GM10248 (cell line): ENCODE data around the gene OR4F17.
"Not testable (repeated sequence)": the region's sequence is repeated elsewhere in the genome, so short reads cannot be mapped to it uniquely, and the experiment has no call there.

Source experiments
- CTCF ChIA-PET: fragments of 300-600 bp; sonication (Branson Sonifier 250); formaldehyde crosslinking; extraction: SDS; loops from one replicate; lab custom pipeline; 2021; ENCODE audit warnings: antibody characterized with exemption; lab: Yijun Ruan, JAX
- POLR2A ChIA-PET: fragments of 350-650 bp; sonication (Branson Sonifier 250); formaldehyde crosslinking; extraction: SDS; loops from one replicate; lab custom pipeline; 2020; ENCODE audit warnings: antibody characterized with exemption; lab: Yijun Ruan, JAX
- DNase-seq: peaks from one replicate; pipeline ENCODE4 v3.0.0; 2012; ENCODE audit errors: extremely low spot score

The OR4F17 gene, protein sequence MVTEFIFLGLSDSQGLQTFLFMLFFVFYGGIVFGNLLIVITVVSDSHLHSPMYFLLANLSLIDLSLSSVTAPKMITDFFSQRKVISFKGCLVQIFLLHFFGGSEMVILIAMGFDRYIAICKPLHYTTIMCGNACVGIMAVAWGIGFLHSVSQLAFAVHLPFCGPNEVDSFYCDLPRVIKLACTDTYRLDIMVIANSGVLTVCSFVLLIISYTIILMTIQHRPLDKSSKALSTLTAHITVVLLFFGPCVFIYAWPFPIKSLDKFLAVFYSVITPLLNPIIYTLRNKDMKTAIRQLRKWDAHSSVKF

DNA sequence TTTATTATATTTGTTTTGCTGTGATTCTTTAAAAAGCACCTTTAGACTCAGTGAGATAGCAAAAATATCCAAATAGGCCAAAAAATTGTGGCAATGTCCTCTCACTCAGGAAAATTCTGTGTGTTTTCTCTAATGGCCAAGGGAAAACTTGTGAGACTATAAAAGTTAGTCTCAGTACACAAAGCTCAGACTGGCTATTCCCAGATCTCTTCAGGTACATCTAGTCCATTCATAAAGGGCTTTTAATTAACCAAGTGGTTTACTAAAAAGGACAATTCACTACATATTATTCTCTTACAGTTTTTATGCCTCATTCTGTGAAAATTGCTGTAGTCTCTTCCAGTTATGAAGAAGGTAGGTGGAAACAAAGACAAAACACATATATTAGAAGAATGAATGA, at the start of gene OR4F17:
Gene OR4F17 (plus strand): TSS at position 301 of the 400 bp plus-strand sequence. CDS start 3,575 bp downstream, outside the sequence.
- POLR2A ChIA-PET, DNase-seq, CTCF ChIA-PET: not testable (repeated sequence)

DNA sequence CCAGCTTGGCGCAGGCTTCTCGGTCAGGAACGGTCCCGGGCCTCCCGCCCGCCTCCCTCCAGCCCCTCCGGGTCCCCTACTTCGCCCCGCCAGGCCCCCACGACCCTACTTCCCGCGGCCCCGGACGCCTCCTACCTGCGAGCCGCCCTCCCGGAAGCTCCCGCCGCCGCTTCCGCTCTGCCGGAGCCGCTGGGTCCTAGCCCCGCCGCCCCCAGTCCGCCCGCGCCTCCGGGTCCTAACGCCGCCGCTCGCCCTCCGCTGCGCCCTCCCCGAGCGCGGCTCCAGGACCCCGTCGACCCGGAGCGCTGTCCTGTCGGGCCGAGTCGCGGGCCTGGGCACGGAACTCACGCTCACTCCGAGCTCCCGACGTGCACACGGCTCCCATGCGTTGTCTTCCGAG, 36.1 kb upstream of the OR4F17 start:
- DNase-seq, POLR2A ChIA-PET, CTCF ChIA-PET: not testable (repeated sequence)

DNA sequence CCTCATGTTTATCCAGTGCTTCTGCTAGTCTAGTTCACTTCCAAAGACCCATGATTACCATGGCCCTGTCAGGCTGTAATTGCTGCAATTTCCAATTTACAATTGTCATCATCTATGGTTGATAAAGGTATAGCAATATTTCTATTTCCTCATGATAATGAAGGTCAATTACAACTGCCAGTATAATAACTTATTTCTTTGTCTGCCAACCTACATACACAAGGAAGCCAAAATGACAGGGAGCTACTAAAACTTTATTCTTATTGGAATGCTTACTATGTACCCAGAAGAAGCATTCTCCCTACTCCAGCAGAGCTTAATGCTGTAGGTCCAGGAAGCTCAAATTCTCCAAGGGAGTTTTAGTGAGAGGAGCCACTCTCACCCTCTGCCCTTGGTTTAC, 24.0 kb upstream of the OR4F17 start:
- POLR2A ChIA-PET, DNase-seq, CTCF ChIA-PET: not testable (repeated sequence)

DNA sequence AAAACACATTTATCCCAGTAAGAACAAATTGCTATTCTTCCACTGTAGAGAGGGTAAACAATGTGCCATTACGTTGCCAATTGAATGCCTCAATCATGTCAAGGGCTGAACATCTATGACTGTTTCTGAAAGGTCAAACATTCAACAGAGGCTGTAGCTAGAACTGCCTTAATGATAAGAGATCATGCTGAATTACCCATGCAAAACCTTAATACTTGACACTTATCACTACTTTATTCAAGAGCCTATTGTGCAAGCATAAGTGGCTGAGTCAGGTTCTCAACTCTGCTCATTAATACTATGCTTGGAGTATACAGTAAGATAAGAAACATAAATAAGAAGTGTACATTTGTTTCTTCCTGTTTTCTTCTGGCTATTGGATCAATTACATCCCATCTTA, 23.3 kb upstream of the OR4F17 start:
- DNase-seq, CTCF ChIA-PET, POLR2A ChIA-PET: not testable (repeated sequence)

DNA sequence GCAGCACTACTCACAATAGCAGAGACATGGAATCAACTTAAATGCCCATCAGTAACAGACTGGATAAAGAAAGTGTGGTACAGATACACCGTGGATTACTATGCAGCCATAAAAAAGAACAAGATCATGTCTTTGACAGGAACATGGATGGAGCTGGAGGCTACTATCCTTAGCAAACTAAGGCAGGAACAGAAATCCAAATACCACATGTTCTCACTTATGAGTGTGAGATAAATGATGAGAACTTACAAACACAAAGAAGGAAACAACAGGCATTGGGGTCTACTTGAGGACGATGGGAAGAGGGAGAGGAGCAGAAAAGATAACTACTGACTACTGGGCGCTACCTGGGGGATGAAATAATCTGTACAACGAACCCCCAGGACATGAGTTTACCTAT, 16.2 kb upstream of the OR4F17 start:
- POLR2A ChIA-PET, DNase-seq, CTCF ChIA-PET: not testable (repeated sequence)

DNA sequence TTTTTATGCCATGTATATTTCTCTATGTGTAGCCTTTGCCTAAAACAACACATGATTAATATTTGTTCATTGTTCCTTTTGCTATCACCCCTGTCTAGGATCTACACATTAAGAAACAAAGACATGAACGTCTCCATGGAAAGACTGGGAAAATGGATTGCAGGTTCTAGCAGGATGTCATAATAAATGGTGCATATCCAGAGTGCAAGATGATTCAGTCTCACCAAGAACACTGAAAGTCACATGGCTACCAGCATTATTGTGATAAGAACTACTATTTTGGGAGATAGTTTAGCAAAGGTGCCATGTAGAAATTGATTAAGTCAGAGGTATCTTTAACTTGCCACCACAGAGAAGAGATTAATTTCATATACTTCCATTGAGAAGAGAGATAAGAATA, 12.1 kb upstream of the OR4F17 start:
- CTCF ChIA-PET, POLR2A ChIA-PET, DNase-seq: not testable (repeated sequence)

DNA sequence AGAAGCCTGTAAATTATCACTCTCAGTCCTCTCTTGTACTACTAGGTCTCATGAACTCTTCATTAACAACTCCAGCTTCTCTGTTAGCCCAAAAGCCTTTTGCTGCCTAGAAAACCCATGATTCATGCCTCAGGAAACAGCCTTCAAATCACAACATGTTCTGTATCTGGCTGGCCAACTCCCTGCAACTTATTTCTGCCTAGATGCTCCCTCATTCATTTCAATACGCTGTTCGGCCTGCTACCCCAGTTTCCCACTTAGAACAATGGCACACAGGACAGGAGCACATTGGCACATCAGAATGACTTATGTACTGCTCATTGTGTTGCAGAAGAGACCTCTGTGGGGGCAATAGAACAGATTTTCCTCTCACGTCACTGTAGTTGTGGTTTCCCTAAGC, 9.3 kb upstream of the OR4F17 start:
- CTCF ChIA-PET, POLR2A ChIA-PET, DNase-seq: not testable (repeated sequence)

DNA sequence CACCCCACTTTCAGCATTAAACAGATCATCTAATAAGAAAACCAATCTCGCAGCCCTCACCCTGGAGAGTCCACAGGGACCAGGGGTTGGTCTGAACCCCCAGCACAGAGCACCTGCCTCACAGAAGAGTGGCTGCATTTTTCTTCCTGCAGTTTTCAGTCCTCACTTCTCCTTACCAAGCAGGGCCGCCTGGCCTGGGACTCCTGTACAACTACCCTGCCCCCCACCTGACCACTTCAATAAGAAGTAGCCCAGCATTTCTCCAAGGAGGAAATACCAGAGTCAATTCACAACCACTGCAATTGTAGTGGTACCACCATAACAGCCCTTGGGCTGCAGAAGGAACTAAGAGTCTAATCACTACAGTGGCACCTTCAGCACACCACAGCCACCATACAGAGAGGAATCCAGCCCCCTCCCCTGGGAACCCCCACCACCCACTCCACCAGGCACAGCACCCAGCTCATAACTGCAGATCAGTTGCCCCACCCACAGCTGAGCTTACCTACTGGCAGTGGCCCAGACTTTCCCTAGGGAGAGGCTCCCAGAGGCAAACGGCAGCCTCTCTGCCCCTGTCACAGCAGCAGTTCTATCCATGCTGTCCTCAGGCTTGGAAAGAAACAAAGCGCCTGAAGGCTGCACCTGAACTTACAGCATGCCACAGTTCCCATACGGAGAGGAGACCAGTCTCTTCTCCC, 13.7 kb downstream of the OR4F17 start:
- POLR2A ChIA-PET, CTCF ChIA-PET: not testable (repeated sequence)

More for the DNA sequence above, 13.7 kb downstream of the OR4F17 start:
- not testable (repeated sequence) for DNase-seq
